SU-DHL-6 (cell line): ENCODE measurements around the gene CLIP4.

ENCODE experiments used
- H2AFZ ChIP-seq: fragments of 200-600 bp; sonication (generic); 2 replicates; pipeline ENCODE4 v1.6.1; 2014; ENCODE audit warnings: low read depth, mild to moderate bottlenecking, moderate library complexity, mixed read lengths, antibody characterized with exemption, low read length; ENCODE audit not compliant: severe bottlenecking
- H3F3A ChIP-seq: fragments of 200-600 bp; shearing (Covaris generic); 2 replicates; pipeline ENCODE4 v1.6.0; 2016; ENCODE audit warnings: antibody characterized with exemption, mild to moderate bottlenecking; ENCODE audit not compliant: insufficient read depth
- H3K27ac ChIP-seq: fragments of 200-600 bp; sonication (generic); 2 replicates; pipeline ENCODE4 v1.5.1; 2016; ENCODE audit warnings: low read depth, mild to moderate bottlenecking, low read length, moderate library complexity, mixed read lengths
- H3K27me3 ChIP-seq: fragments of 200-600 bp; sonication (generic), shearing (Covaris generic); 2 replicates; pipeline ENCODE4 v1.6.0; 2014; ENCODE audit warnings: mild to moderate bottlenecking, low read length
- H3K36me3 ChIP-seq: fragments of 200-600 bp; sonication (generic); 2 replicates; pipeline ENCODE4 v1.6.1; 2014; ENCODE audit warnings: mild to moderate bottlenecking, low read length, mixed read lengths
- H3K4me2 ChIP-seq: fragments of 300-600, 200-600 bp; shearing (Covaris generic), sonication (generic); 2 replicates; pipeline ENCODE4 v1.6.0; 2014; ENCODE audit warnings: low read length, low read depth, mild to moderate bottlenecking; ENCODE audit not compliant: poor library complexity, severe bottlenecking
- H3K4me3 ChIP-seq: fragments of 200-600 bp; sonication (generic); 2 replicates; pipeline ENCODE4 v1.5.1; 2014; ENCODE audit warnings: antibody characterized with exemption, low read length, mild to moderate bottlenecking, mixed read lengths; ENCODE audit not compliant: insufficient read depth, poor library complexity, severe bottlenecking
- H3K79me2 ChIP-seq: fragments of 200-600 bp; sonication (generic); 2 replicates; pipeline ENCODE4 v1.6.1; 2014; ENCODE audit warnings: mild to moderate bottlenecking, low read length, moderate library complexity; ENCODE audit not compliant: insufficient read depth
- H3K9ac ChIP-seq: fragments of 200-600 bp; sonication (generic); 2 replicates; pipeline ENCODE4 v1.7.0; 2014; ENCODE audit warnings: mild to moderate bottlenecking, low read length
- H3K9me2 ChIP-seq: fragments of 200-600 bp; sonication (generic); replicated peaks from 2 replicates; pipeline ENCODE4 v1.6.1; 2014; ENCODE audit warnings: low read length; ENCODE audit not compliant: insufficient read depth
- H3K9me3 ChIP-seq: fragments of 200-600 bp; sonication (generic); 2 replicates; pipeline ENCODE4 v1.6.1; 2014; ENCODE audit warnings: low read length, mixed read lengths; ENCODE audit not compliant: insufficient read depth
- H4K20me1 ChIP-seq: fragments of 200-600 bp; sonication (generic); 2 replicates; pipeline ENCODE4 v1.6.1; 2014; ENCODE audit warnings: low read depth, mild to moderate bottlenecking, antibody characterized with exemption, low read length, moderate library complexity, mixed read lengths
- EZH2phosphoT487 ChIP-seq: fragments of 200-600 bp; sonication (generic), shearing (Covaris generic); conservative IDR thresholded peaks from 2 replicates; pipeline ENCODE4 v1.6.1; 2018; ENCODE audit warnings: mild to moderate bottlenecking, antibody characterized with exemption, low read length, moderate library complexity, mixed read lengths
- TF ChIP-seq, protein P1 (sequence below): fragments of 200-600 bp; sonication (generic); IDR thresholded peaks from one replicate; pipeline ENCODE4 v1.5.1; 2017; ENCODE audit warnings: antibody characterized with exemption, mild to moderate bottlenecking, low read length, moderate library complexity; ENCODE audit not compliant: insufficient read depth, poor library complexity, severe bottlenecking

CLIP4 gene

DNA sequence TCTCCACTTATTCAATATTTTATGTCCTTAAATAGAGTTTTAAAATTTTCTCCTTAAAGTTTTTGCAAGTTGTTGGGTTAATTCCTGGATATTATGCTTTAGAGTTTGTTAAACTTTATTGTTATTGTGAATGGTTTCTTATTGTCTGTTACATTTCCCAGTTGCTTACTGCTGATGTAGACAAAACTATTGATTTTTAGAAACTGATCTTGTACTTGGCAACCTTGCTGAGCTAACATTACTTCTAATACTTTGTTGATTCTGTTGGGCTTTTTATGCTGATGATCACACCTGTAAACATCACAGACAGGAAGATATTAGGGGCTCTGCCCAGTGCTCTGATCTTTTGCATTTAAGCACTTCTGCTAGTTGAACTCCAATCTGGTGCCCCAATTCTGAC lies 2.8 kb upstream of the CLIP4 start:
- H3K27ac ChIP-seq: no peak overlapping the region
- H3F3A ChIP-seq: no peaks in the 10 kb centered on the region
- no peak overlapping the region for H2AFZ ChIP-seq
- H3K4me2 ChIP-seq: no peak overlapping the region
- no peaks in the 10 kb centered on the region for H3K36me3 ChIP-seq
- no peaks in the 10 kb centered on the region for H3K9me2 ChIP-seq
- no peak for TF ChIP-seq EZH2phosphoT487
- TF ChIP-seq, protein P1, sequence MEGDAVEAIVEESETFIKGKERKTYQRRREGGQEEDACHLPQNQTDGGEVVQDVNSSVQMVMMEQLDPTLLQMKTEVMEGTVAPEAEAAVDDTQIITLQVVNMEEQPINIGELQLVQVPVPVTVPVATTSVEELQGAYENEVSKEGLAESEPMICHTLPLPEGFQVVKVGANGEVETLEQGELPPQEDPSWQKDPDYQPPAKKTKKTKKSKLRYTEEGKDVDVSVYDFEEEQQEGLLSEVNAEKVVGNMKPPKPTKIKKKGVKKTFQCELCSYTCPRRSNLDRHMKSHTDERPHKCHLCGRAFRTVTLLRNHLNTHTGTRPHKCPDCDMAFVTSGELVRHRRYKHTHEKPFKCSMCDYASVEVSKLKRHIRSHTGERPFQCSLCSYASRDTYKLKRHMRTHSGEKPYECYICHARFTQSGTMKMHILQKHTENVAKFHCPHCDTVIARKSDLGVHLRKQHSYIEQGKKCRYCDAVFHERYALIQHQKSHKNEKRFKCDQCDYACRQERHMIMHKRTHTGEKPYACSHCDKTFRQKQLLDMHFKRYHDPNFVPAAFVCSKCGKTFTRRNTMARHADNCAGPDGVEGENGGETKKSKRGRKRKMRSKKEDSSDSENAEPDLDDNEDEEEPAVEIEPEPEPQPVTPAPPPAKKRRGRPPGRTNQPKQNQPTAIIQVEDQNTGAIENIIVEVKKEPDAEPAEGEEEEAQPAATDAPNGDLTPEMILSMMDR: no peak
- H3K27me3 ChIP-seq: no peaks in the 10 kb centered on the region
- no peak overlapping the region for H3K4me3 ChIP-seq
- H3K9me3 ChIP-seq: no peaks in the 10 kb centered on the region
- no peaks in the 10 kb centered on the region for H3K79me2 ChIP-seq
- H4K20me1 ChIP-seq: no peaks in the 10 kb centered on the region
- no peak overlapping the region for H3K9ac ChIP-seq

DNA sequence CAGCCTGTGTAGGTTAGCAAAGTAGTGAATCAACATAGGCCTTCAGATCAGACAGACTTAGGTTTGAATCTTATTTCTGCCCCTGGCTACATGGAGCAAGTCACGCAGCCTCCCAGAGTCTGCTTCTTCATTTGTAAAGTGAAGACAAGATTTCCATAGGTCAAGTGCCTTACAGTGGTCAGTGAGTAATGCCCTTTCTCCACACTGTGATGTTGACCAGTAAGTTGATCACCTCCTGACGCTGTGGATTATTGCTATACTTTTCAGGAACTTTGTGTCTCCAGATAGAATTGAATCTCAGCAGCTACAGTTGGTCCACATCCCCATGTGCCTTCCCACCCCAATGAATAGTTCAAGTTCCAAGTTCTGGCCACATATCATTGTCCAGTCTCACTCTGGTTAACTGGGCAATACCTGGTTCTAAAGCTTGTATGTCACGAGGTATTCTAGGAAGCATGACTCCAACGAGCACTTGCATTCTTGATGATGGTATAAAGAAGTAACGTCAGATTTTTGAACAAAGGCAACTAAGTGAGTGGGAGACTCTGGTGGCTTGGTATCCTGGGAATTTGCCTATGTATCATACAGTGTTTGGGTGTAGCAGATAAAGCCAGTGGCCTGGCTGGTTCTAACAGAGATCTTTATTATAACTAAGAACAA lies 2.1 kb upstream of the CLIP4 start:
- no peaks in the 10 kb centered on the region for H4K20me1 ChIP-seq
- no peaks in the 10 kb centered on the region for H3K79me2 ChIP-seq
- H3K9me3 ChIP-seq: no peaks in the 10 kb centered on the region
- TF ChIP-seq EZH2phosphoT487: no peak
- TF ChIP-seq, protein P1: no peak
- H3K9ac ChIP-seq: no peak overlapping the region
- no peaks in the 10 kb centered on the region for H3K36me3 ChIP-seq
- no peaks in the 10 kb centered on the region for H3K27me3 ChIP-seq
- H3F3A ChIP-seq: no peaks in the 10 kb centered on the region
- H3K4me2 ChIP-seq: no peak overlapping the region
- H2AFZ ChIP-seq: no peak overlapping the region
- H3K9me2 ChIP-seq: no peaks in the 10 kb centered on the region
- H3K27ac ChIP-seq: no peak overlapping the region
- no peak overlapping the region for H3K4me3 ChIP-seq

DNA sequence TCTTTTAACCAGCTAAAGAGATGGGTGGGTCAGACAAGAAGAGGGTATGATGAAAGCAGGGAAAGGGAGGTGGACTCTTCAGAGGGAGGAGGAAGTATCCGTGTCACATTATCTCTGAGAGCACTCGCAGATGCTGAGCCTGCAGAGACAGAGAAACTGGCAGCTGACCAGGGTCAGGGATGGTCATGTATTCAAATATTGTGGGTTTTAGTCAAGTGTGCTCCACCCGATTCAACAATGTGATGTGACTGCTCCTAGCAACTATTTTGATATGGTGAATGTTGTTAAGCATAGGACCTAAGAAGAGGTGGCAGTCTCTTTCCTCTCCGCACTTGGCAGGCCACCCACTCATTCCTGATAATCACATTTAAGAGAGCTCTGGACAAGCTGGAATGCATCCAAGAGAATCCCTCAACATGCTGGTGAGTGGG lies 1.3 kb upstream of the CLIP4 start:
- no peaks in the 10 kb centered on the region for H3K9me3 ChIP-seq
- no peak overlapping the region for H3K9ac ChIP-seq
- H4K20me1 ChIP-seq: no peaks in the 10 kb centered on the region
- H3F3A ChIP-seq: no peaks in the 10 kb centered on the region
- no peaks in the 10 kb centered on the region for H3K36me3 ChIP-seq
- no peaks in the 10 kb centered on the region for H3K9me2 ChIP-seq
- H3K4me2 ChIP-seq: no peak overlapping the region
- no peaks in the 10 kb centered on the region for H3K27me3 ChIP-seq
- H2AFZ ChIP-seq: no peak overlapping the region
- H3K27ac ChIP-seq: no peak overlapping the region
- no peak for TF ChIP-seq EZH2phosphoT487
- no peak overlapping the region for H3K4me3 ChIP-seq
- H3K79me2 ChIP-seq: no peaks in the 10 kb centered on the region

DNA sequence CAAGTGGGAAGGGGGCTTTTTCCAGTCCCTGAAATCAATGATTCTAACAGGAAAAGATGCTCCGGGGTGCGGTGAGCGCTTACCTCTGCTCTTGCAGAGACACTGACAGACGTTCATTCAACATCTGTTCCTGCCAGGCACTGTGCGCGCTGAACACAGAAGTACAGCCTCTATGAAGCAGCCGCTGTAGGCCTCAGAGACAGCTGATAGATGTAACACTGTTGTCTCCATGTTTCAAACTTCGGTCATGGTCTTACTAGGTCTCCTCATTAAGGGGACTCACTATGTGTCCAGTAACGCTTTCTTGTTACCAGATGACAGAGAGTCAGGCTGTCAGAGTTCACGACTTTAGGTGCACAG lies 649 bp upstream of the CLIP4 start:
- no peaks in the 10 kb centered on the region for H3K79me2 ChIP-seq
- no peaks in the 10 kb centered on the region for H3K9me2 ChIP-seq
- no peaks in the 10 kb centered on the region for H3K36me3 ChIP-seq
- no peaks in the 10 kb centered on the region for H3F3A ChIP-seq
- TF ChIP-seq, protein P1: no peak
- no peak for TF ChIP-seq EZH2phosphoT487
- H3K4me3 ChIP-seq: no peak overlapping the region
- H2AFZ ChIP-seq: no peak overlapping the region
- no peaks in the 10 kb centered on the region for H3K27me3 ChIP-seq
- no peak overlapping the region for H3K9ac ChIP-seq
- H3K4me2 ChIP-seq: no peak overlapping the region
- H3K27ac ChIP-seq: no peak overlapping the region
- H4K20me1 ChIP-seq: no peaks in the 10 kb centered on the region
- no peaks in the 10 kb centered on the region for H3K9me3 ChIP-seq
